ENCODE results near the gene KCTD6. TPM values are rescaled to one million over a fixed set of nuclear protein-coding genes. Genes with fewer than 3 reads are reported as not detected.

The KCTD6 gene
- total and polyA plus RNA-seq, 2 of the 4 experiments (the other 2 are of a cell fraction) = 7.0 to 9.2 TPM

DNA sequence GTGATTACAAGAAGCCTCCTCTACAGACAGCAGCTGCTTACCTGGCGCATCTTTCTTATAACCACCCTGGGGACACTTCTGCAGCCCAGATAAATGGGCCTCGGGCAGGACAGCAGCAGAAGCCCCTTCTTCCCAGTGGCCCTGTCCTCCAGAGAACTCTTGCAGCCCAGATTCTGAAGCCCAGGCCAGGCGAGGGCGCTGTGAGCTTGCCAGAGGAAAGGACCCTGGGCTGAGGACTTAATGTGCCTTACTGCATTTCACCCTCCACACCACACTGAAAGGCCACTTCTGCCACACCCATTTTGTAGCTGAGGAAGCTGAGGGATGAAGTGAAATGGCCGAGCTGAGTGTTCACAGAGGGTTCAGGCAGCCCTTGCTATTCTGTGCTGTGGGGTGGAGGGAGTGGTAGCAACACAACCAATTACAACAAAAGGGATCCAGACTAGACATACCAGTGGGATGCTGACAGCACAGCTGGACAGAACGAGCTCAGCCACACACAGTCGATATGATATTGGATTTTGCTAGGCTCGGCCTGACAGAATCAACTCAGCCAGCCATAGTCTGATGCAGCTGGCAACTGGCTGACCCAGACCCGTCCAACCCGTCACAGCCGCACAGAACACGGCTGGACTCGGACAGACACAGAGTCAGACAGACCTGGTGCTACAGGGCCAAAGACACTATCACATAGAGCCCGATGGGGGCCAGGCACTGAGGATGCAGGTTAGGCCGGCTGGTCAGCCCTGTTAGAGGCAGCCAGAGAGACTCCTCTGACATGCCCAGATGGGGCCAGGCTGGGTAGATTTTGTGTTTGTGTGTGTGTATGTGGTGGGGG lies 37.8 kb downstream of the KCTD6 start:
- Histone ChIP-seq H2AK9ac (replicated peaks; ENCODE audit: low read depth, low read length, poor library complexity) (peak overlapping the region; percentile 29), H3K79me1 (ENCODE audit: low read depth in 1 of 2, low read length in 2 of 2) (no peaks in the 10 kb centered on the region), H4K20me1 (ENCODE audit: insufficient read depth, low read length) (no peaks in the 10 kb centered on the region), H3K27me3 (ENCODE audit: control insufficient read depth, insufficient read depth, low read length) (no peaks in the 10 kb centered on the region), H3K18ac (ENCODE audit: low read depth, low read length) (no peak overlapping the region), H3K4me1 (ENCODE audit: control insufficient read depth, insufficient read depth, low read length) (peaks cover 11% of the 10 kb centered on the region), H2BK20ac (ENCODE audit: low read depth, low read length) (no peak overlapping the region), H3K9me1 (ENCODE audit: insufficient read depth, low read length) (peaks cover 10% of the 10 kb centered on the region), H3K4me2 (ENCODE audit: low read depth, low read length) (no peak overlapping the region), H2BK5ac (ENCODE audit: low read depth, low read length, poor library complexity, severe bottlenecking) (no peak overlapping the region), H2AK5ac (ENCODE audit: low read depth, low read length) (no peak overlapping the region), H2AFZ (replicated peaks; ENCODE audit: low read length, poor library complexity) (peak overlapping the region; percentile 6), H3K56ac (ENCODE audit: extremely low read depth, insufficient read depth, low read length) (no peak overlapping the region), H3K23ac (ENCODE audit: low read depth, low read length) (no peak overlapping the region), H2BK15ac (ENCODE audit: low read depth, low read length) (no peak overlapping the region), H3K27ac (ENCODE audit: insufficient read depth, low read length) (no peak overlapping the region), H2BK120ac (ENCODE audit: low read depth, low read length) (no peak overlapping the region; the same call in 1 of the 2 replicates), H3K14ac (replicated peaks; ENCODE audit: low read depth, low read length) (no peak overlapping the region), H3K4me3 (ENCODE audit: insufficient read depth, low read depth, low read length) (no peak overlapping the region), H3K9me3 (ENCODE audit: control insufficient read depth, insufficient read depth, low read length) (no peaks in the 10 kb centered on the region), H3K9ac (ENCODE audit: low read depth, low read length) (no peak overlapping the region), H4K91ac (ENCODE audit: insufficient read depth, low read depth, low read length) (no peak overlapping the region), H3K4ac (ENCODE audit: low read depth, low read length) (no peak overlapping the region), H4K5ac (ENCODE audit: low read depth, low read length) (no peak overlapping the region), H3K36me3 (ENCODE audit: control insufficient read depth, insufficient read depth, low read length) (peaks cover 3% of the 10 kb centered on the region; the same call in 1 of the 2 replicates), H4K8ac (ENCODE audit: low read depth in 2 of 2, low read length in 2 of 2) (no peak overlapping the region)
- DNase-seq = no peak
- no peak for ATAC-seq (ENCODE audit: low read depth)
- intact Hi-C loops (cut with micrococcal nuclease) (loop anchor here (5.0 kb wide), 1 partner anchor 37 kb away; the partner anchor contains the start of gene KCTD6), dilution Hi-C loops (cut with HindIII; ENCODE audit: low sequenced_read_pairs, unreplicated experiment) (no loop called here), in situ Hi-C loops (cut with MboI; ENCODE audit: low sequenced_read_pairs) (loop anchor here (5.0 kb wide), 1 partner anchor 202 kb away; no protein-coding TSS in a partner anchor)
- TF ChIP-seq SMC3 (IDR thresholded peaks at IDR 0.05; ENCODE audit: low read depth, low read length) (no peak), ELK1 (IDR thresholded peaks at IDR 0.05; ENCODE audit: borderline replicate concordance, low read depth, low read length) (no peak), MAZ (IDR thresholded peaks at IDR 0.05; ENCODE audit: borderline replicate concordance, low read depth, low read length) (no peak), RAD21 (IDR thresholded peaks at IDR 0.05; ENCODE audit: low read length) (peak; percentile 31; the same call in 1 of the 2 replicates), FOS (IDR thresholded peaks at IDR 0.05; ENCODE audit: low read depth, low read length) (no peak), CHD1 (IDR thresholded peaks at IDR 0.05; ENCODE audit: low read depth, low read length) (no peak), BHLHE40 (IDR thresholded peaks at IDR 0.05; ENCODE audit: low read depth, low read length) (no peak), CEBPB (IDR thresholded peaks at IDR 0.05; ENCODE audit: low read depth, low read length) (no peak), MAFK (IDR thresholded peaks at IDR 0.05; ENCODE audit: low read depth, low read length) (no peak)
- TF ChIP-seq, protein P1, sequence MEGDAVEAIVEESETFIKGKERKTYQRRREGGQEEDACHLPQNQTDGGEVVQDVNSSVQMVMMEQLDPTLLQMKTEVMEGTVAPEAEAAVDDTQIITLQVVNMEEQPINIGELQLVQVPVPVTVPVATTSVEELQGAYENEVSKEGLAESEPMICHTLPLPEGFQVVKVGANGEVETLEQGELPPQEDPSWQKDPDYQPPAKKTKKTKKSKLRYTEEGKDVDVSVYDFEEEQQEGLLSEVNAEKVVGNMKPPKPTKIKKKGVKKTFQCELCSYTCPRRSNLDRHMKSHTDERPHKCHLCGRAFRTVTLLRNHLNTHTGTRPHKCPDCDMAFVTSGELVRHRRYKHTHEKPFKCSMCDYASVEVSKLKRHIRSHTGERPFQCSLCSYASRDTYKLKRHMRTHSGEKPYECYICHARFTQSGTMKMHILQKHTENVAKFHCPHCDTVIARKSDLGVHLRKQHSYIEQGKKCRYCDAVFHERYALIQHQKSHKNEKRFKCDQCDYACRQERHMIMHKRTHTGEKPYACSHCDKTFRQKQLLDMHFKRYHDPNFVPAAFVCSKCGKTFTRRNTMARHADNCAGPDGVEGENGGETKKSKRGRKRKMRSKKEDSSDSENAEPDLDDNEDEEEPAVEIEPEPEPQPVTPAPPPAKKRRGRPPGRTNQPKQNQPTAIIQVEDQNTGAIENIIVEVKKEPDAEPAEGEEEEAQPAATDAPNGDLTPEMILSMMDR (conservative IDR thresholded peaks at IDR 0.05; ENCODE audit: low read depth, low read length) = peak; percentile 34
- TF ChIP-seq, protein P2, sequence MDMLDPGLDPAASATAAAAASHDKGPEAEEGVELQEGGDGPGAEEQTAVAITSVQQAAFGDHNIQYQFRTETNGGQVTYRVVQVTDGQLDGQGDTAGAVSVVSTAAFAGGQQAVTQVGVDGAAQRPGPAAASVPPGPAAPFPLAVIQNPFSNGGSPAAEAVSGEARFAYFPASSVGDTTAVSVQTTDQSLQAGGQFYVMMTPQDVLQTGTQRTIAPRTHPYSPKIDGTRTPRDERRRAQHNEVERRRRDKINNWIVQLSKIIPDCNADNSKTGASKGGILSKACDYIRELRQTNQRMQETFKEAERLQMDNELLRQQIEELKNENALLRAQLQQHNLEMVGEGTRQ (IDR thresholded peaks at IDR 0.05; ENCODE audit: low read depth, low read length) = no peak
- no TSS peak for BruUV-seq (replicated peaks)
- ChIA-PET CTCF (no interaction called here), POLR2A (ENCODE audit: unreplicated experiment) (no interaction called here)
- 83% methylated on average over 9 of the region's 15 CpGs; no CpG with 5 or more reads in 1 of the 2 experiments for WGBS, 2 experiments (ENCODE audit: extremely low coverage in 2 of 2, insufficient read length in 1 of 2)

All from IMR-90 (cell line).